Common myeloid progenitor, CD34-positive (primary cell): ENCODE results near the gene DARS1.

Experiments used
- CTCF ChIA-PET: fragments of 350-600 bp; sonication (Branson Sonifier 250); formaldehyde crosslinking; loops from one replicate; lab custom pipeline; 2021; ENCODE audit warnings: antibody characterized with exemption; lab: Charles Lee
- POLR2A ChIA-PET: fragments of 350-600 bp; sonication (Branson Sonifier 250); formaldehyde crosslinking; loops from one replicate; lab custom pipeline; 2021; ENCODE audit warnings: antibody characterized with exemption; lab: Charles Lee
- DNase-seq, 3 donors: peaks; one replicate each; pipeline versions ENCODE4 v3.0.0 to v3.0.0-alpha.2; 2013
- H3K27ac ChIP-seq, 2 experiments: 1 replicate in 1 of 2; 2 replicates in 1 of 2; pipeline ENCODE4 v1.7.0; 2013; ENCODE audit warnings: inconsistent platforms in 2 of 2, low read length in 2 of 2, mild to moderate bottlenecking in 2 of 2, low read depth in 1 of 2, moderate library complexity in 1 of 2; ENCODE audit not compliant: severe bottlenecking in 2 of 2, insufficient read depth in 1 of 2, poor library complexity in 1 of 2
- H3K27me3 ChIP-seq, 5 experiments: replicated peaks in 2 of 5; 1 replicate in 3 of 5; 2 replicates in 2 of 5; pipeline versions ENCODE4 v1.6.1 to v1.7.0; 2013; ENCODE audit warnings: low read length in 4 of 5, mild to moderate bottlenecking in 2 of 5, moderate library complexity in 2 of 5, inconsistent platforms in 1 of 5; ENCODE audit not compliant: insufficient read depth in 5 of 5, control insufficient read depth in 4 of 5
- H3K36me3 ChIP-seq, 4 experiments: 1 replicate in 2 of 4; 2 replicates in 2 of 4; pipeline versions ENCODE4 v1.6.1 to v1.7.0; 2013; ENCODE audit warnings: low read length in 3 of 4, control low read depth in 1 of 4, mild to moderate bottlenecking in 1 of 4; ENCODE audit not compliant: control insufficient read depth in 4 of 4, insufficient read depth in 4 of 4
- H3K4me1 ChIP-seq, 4 experiments: 1 replicate in 3 of 4; 2 replicates in 1 of 4; pipeline versions ENCODE4 v1.6.1 to v1.7.1; 2013; ENCODE audit warnings: low read length in 3 of 4, mild to moderate bottlenecking in 3 of 4, control low read depth in 1 of 4, inconsistent platforms in 1 of 4, moderate library complexity in 1 of 4; ENCODE audit not compliant: control insufficient read depth in 4 of 4, insufficient read depth in 4 of 4; ENCODE audit errors: control extremely low read depth in 1 of 4
- H3K4me3 ChIP-seq, 7 experiments: 1 replicate in 4 of 7; 2 replicates in 3 of 7; pipeline versions ENCODE4 v1.5.1 to v1.7.0; 2013; ENCODE audit warnings: mild to moderate bottlenecking in 7 of 7, low read length in 6 of 7, moderate library complexity in 6 of 7, inconsistent platforms in 2 of 7, low read depth in 2 of 7, control low read depth in 1 of 7; ENCODE audit not compliant: insufficient read depth in 4 of 7, control insufficient read depth in 1 of 7; ENCODE audit errors: extremely low read depth in 1 of 7
- H3K9me3 ChIP-seq, 5 experiments: 1 replicate in 4 of 5; 2 replicates in 1 of 5; pipeline versions ENCODE4 v1.6.1 to v1.7.1; 2013; ENCODE audit warnings: low read length in 4 of 5, mild to moderate bottlenecking in 2 of 5, inconsistent platforms in 1 of 5, low read depth in 1 of 5, moderate library complexity in 1 of 5; ENCODE audit not compliant: control insufficient read depth in 4 of 5, insufficient read depth in 2 of 5; ENCODE audit errors: control extremely low read depth in 1 of 5
- WGBS: methylation state at CpG from one replicate; pipeline ENCODE4 v1.1.5; 2013; ENCODE audit not compliant: insufficient coverage; 5-methylcytosine and 5-hydroxymethylcytosine counted together

Gene DARS1

GRCh38 chr2:135994281-135994680 lies 8.9 kb upstream of the DARS1 start:
- Histone ChIP-seq H3K36me3 (no peaks in the 10 kb centered on the region), H3K27me3 (no peaks in the 10 kb centered on the region)

GRCh38 chr2:135993421-135993820 lies 8.0 kb upstream of the DARS1 start:
- no peak overlapping the region for H3K4me3 ChIP-seq
- no peaks in the 10 kb centered on the region for H3K9me3 ChIP-seq
- H3K27me3 ChIP-seq: no peaks in the 10 kb centered on the region
- POLR2A ChIA-PET: no interaction called here
- no peak overlapping the region for H3K27ac ChIP-seq
- DNase-seq: no peak
- CTCF ChIA-PET: interaction anchor here (0.9 to 1.2 kb wide), 3 partner anchors 8 to 391 kb away, joined by 3 to 5 read pairs (median 3); no protein-coding TSS in a partner anchor
- no peaks in the 10 kb centered on the region for H3K36me3 ChIP-seq
- peaks cover 0 to 10% (median 4%) of the 10 kb centered on the region in 4 experiments for H3K4me1 ChIP-seq

More at GRCh38 chr2:135994281-135994680, 8.9 kb upstream of the DARS1 start:
- H3K4me3 ChIP-seq: no peak overlapping the region
- ChIA-PET CTCF (interaction anchor here (0.9 to 1.2 kb wide), 2 partner anchors 8 to 390 kb away, joined by 3 to 5 read pairs; no protein-coding TSS in a partner anchor), POLR2A (no interaction called here)
- H3K4me1 ChIP-seq: peaks cover 0 to 10% (median 4%) of the 10 kb centered on the region in 4 experiments
- WGBS: 100% methylated on average over 3 of the region's 3 CpGs
- no peak for DNase-seq
- H3K9me3 ChIP-seq: no peaks in the 10 kb centered on the region
- no peak overlapping the region for H3K27ac ChIP-seq

GRCh38 chr2:135991861-135992260 lies 6.4 kb upstream of the DARS1 start:
- ChIA-PET POLR2A (no interaction called here), CTCF (interaction anchor here (1.2 kb wide), 1 partner anchor 392 kb away, joined by 3 read pairs; no protein-coding TSS in a partner anchor)
- Histone ChIP-seq H3K36me3 (no peaks in the 10 kb centered on the region), H3K27ac (no peak overlapping the region), H3K27me3 (no peaks in the 10 kb centered on the region), H3K4me3 (no peak overlapping the region), H3K9me3 (no peaks in the 10 kb centered on the region), H3K4me1 (no peaks in the 10 kb centered on the region)
- no peak for DNase-seq
- WGBS: 91% methylated on average over 4 of the region's 4 CpGs

GRCh38 chr2:135987441-135987840 lies 2.0 kb upstream of the DARS1 start:
- H3K9me3 ChIP-seq: no peaks in the 10 kb centered on the region
- no peak for DNase-seq
- H3K4me1 ChIP-seq: peaks cover 8 to 33% (median 22%) of the 10 kb centered on the region in 4 experiments
- 100% methylated on average over 2 of the region's 2 CpGs for WGBS
- ChIA-PET POLR2A (interaction anchor here (0.6 kb wide), 1 partner anchor 17 kb away, joined by 3 read pairs; no protein-coding TSS in a partner anchor), CTCF (interaction anchor here (0.6 to 4.3 kb wide), 4 partner anchors 9 to 396 kb away, joined by 3 to 35 read pairs (median 4); no protein-coding TSS in a partner anchor)
- no peak overlapping the region for H3K4me3 ChIP-seq
- H3K27me3 ChIP-seq: no peaks in the 10 kb centered on the region
- H3K36me3 ChIP-seq: peaks cover 0 to 6% (median 0%) of the 10 kb centered on the region in 4 experiments
- no peak overlapping the region for H3K27ac ChIP-seq

GRCh38 chr2:135986507-135986906 lies 1.1 kb upstream of the DARS1 start:
- H3K4me1 ChIP-seq: peaks cover 8 to 33% (median 22%) of the 10 kb centered on the region in 4 experiments
- no peaks in the 10 kb centered on the region for H3K9me3 ChIP-seq
- POLR2A ChIA-PET: interaction anchor here (1.5 kb wide), 1 partner anchor 128 kb away, joined by 3 read pairs; no protein-coding TSS in a partner anchor
- H3K27ac ChIP-seq: no peak overlapping the region
- H3K4me3 ChIP-seq: peak overlapping the region in 1 of 7 experiments; percentile 94
- CTCF ChIA-PET: interaction anchor here (1.4 to 4.3 kb wide), 4 partner anchors 10 to 19 kb away, joined by 3 to 35 read pairs (median 6); no protein-coding TSS in a partner anchor
- DNase-seq: no peak
- 100% methylated on average over 3 of the region's 5 CpGs for WGBS
- H3K36me3 ChIP-seq: peaks cover 0 to 14% (median 0%) of the 10 kb centered on the region in 4 experiments
- H3K27me3 ChIP-seq: no peaks in the 10 kb centered on the region

GRCh38 chr2:135985826-135986393 lies 484 bp upstream of the DARS1 start:
- H3K4me3 ChIP-seq: peak overlapping the region; percentile 58 to 96 (median 90)

More at GRCh38 chr2:135985826-135986393, 484 bp upstream of the DARS1 start:
- POLR2A ChIA-PET: interaction anchor here (0.6 to 1.5 kb wide), 3 partner anchors 22 to 385 kb away, joined by 3 read pairs; no protein-coding TSS in a partner anchor
- Histone ChIP-seq H3K27me3 (no peaks in the 10 kb centered on the region), H3K4me1 (peaks cover 9 to 35% (median 24%) of the 10 kb centered on the region in 4 experiments), H3K36me3 (peaks cover 0 to 17% (median 1%) of the 10 kb centered on the region in 4 experiments), H3K27ac (peak overlapping the region; percentile 91 to 96), H3K9me3 (no peaks in the 10 kb centered on the region)
- WGBS: 23% methylated on average over 14 of the region's 19 CpGs
- DNase-seq: peak; percentile 66 to 80 (median 74)
- CTCF ChIA-PET: interaction anchor here (0.5 to 4.3 kb wide), 6 partner anchors 8 to 131 kb away, joined by 3 to 35 read pairs (median 4); no protein-coding TSS in a partner anchor
